Smooth muscle cell (in vitro differentiated cells): ENCODE results near the gene BDH1. TPM values are rescaled to one million over a fixed set of nuclear protein-coding genes. Genes with fewer than 3 reads are reported as not detected.

Experiments
- DNase-seq: peaks from one replicate; lab custom pipeline; 2025; ENCODE audit not compliant: unreplicated experiment; lab: John Stamatoyannopoulos, UW
- H2AFZ ChIP-seq: fragments of 200-600 bp; sonication (generic); 2 replicates; pipeline ENCODE4 v1.6.0; 2016; ENCODE audit warnings: antibody characterized with exemption, low read depth, mild to moderate bottlenecking
- H3F3A ChIP-seq: fragments of 200-600 bp; sonication (generic); 2 replicates; pipeline ENCODE4 v1.6.0; 2017; ENCODE audit warnings: antibody characterized with exemption, low read depth
- H3K27ac ChIP-seq: fragments of 200-600 bp; sonication (generic); 2 replicates; pipeline ENCODE4 v1.5.1; 2016; ENCODE audit warnings: low read depth, mild to moderate bottlenecking
- H3K27me3 ChIP-seq: fragments of 200-600 bp; sonication (generic); 2 replicates; pipeline ENCODE4 v1.6.1; 2016; ENCODE audit warnings: low read depth, mild to moderate bottlenecking
- H3K36me3 ChIP-seq: fragments of 200-600 bp; sonication (generic); 2 replicates; pipeline ENCODE4 v1.5.1; 2016; ENCODE audit warnings: low read depth
- H3K4me1 ChIP-seq: fragments of 200-600 bp; sonication (generic); 2 replicates; pipeline ENCODE4 v1.5.1; 2016; ENCODE audit warnings: low read depth
- H3K4me2 ChIP-seq: fragments of 200-600 bp; sonication (generic); 2 replicates; pipeline ENCODE4 v1.6.0; 2016; ENCODE audit warnings: mild to moderate bottlenecking
- H3K4me3 ChIP-seq: fragments of 200-600 bp; sonication (generic); 2 replicates; pipeline ENCODE4 v1.5.1; 2016; ENCODE audit warnings: mild to moderate bottlenecking
- H3K79me2 ChIP-seq: fragments of 200-600 bp; sonication (generic); 2 replicates; pipeline ENCODE4 v1.6.0; 2016; ENCODE audit warnings: low read depth, mild to moderate bottlenecking
- H3K9ac ChIP-seq: fragments of 200-600 bp; sonication (generic); 2 replicates; pipeline ENCODE4 v1.6.0; 2016; ENCODE audit warnings: low read depth
- H3K9me3 ChIP-seq: fragments of 200-600 bp; sonication (generic); replicated peaks from 2 replicates; pipeline ENCODE4 v1.5.1; 2016; ENCODE audit warnings: low read depth
- H4K20me1 ChIP-seq: fragments of 200-600 bp; sonication (generic); 2 replicates; pipeline ENCODE4 v1.6.0; 2016; ENCODE audit warnings: low read depth
- CTCF ChIP-seq: fragments of 200-600 bp; sonication (generic); IDR thresholded peaks from 2 replicates; pipeline ENCODE4 v1.5.1; 2017; ENCODE audit warnings: borderline replicate concordance, mild to moderate bottlenecking, antibody characterized with exemption; ENCODE audit not compliant: insufficient read depth, poor library complexity, severe bottlenecking
- WGBS: methylation state at CpG from one replicate; pipeline ENCODE4 v1.1.7; 2016; ENCODE audit warnings: low lambda C conversion rate; 5-methylcytosine and 5-hydroxymethylcytosine counted together
- polyA plus RNA-seq: library from polyadenylated mRNA; unstranded; fragments of >200 nt; fragmentation: Nextera tagmentation; extraction: Ambion mirVana; gene quantifications from 2 replicates; pipeline ENCODE4 v1.2.1, GENCODE V29; 2016
- total RNA-seq: library from RNA; depleted of rRNA; stranded (reverse); fragments of >200 nt; gene quantifications from 2 replicates; pipeline ENCODE4 v1.2.3, GENCODE V29; 2014

Gene BDH1
- total and polyA plus RNA-seq, 2 experiments from 2014 or later, result 4.0 to 7.2 TPM

DNA sequence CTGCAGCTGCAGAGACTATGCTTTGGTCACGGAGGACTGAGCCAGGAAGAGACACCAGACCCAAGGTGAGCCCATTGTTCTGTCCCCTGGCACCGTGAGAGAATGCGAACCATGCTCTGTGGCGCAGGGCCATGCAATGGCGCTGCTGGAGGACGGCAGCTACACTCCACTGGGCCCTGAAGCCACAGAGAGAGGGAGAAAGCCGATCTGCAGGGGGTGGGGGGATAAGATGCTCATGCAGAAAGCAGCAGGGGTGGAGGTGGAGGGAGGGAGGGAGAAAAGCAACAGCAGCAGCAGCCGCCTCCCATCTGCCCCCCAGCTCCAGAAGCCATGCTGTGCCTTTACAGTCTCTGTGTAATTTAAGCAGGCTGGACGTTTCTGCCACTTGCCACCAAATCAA is 5.3 kb downstream of the BDH1 start:
- no peaks in the 10 kb centered on the region for H3K79me2 ChIP-seq
- H4K20me1 ChIP-seq, result no peaks in the 10 kb centered on the region
- DNase-seq, result no peak
- no peaks in the 10 kb centered on the region for H3K9me3 ChIP-seq
- H3K9ac ChIP-seq, result no peak overlapping the region
- H3K27me3 ChIP-seq, result peaks cover under 1% of the 10 kb centered on the region
- H3K4me1 ChIP-seq, result peaks cover 6% of the 10 kb centered on the region
- H3K4me2 ChIP-seq, result no peak overlapping the region
- no peak overlapping the region for H2AFZ ChIP-seq
- WGBS, result 79% methylated on average over 8 of the region's 9 CpGs
- no peaks in the 10 kb centered on the region for H3K36me3 ChIP-seq
- no peak for TF ChIP-seq CTCF
- H3K4me3 ChIP-seq, result no peak overlapping the region
- no peak overlapping the region for H3K27ac ChIP-seq
- H3F3A ChIP-seq, result no peaks in the 10 kb centered on the region

DNA sequence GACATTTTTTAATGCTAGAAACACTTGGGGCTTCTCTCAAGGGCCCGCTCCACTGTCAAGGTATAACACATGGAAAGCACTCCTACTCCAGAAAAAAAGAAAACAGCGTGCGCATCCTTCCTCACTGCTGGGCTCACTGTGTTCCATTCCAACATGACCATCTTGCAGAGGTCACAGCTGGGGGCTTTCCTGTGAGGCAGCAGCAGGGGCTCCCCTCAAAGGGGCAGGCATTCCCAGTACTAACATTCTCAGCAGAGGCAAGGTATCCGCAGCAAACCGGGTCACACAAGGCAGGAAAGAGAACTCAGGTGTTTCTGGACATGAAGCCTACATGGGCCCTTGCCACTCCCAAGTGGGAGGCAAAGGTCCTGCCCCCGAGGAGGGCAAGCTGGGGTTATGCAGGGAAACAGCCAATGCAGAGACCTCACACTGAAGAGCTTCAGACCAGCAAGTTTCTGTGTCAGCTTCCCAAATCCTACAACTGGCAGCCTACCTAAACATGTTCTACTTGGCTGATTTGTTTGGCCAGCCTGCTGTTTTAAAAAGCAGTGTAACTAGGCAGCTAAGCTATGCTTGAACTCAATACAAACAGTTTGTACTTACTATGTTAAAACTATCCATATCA is 6.4 kb downstream of the BDH1 start:
- Histone ChIP-seq H3K9ac (no peak overlapping the region), H3K27ac (no peak overlapping the region), H3F3A (no peaks in the 10 kb centered on the region), H3K36me3 (no peaks in the 10 kb centered on the region), H2AFZ (no peak overlapping the region), H3K9me3 (no peaks in the 10 kb centered on the region), H3K4me2 (no peak overlapping the region), H3K27me3 (no peaks in the 10 kb centered on the region), H3K4me1 (peaks cover 5% of the 10 kb centered on the region), H3K79me2 (no peaks in the 10 kb centered on the region), H4K20me1 (no peaks in the 10 kb centered on the region), H3K4me3 (no peak overlapping the region)
- WGBS, result 75% methylated on average over 6 of the region's 6 CpGs
- no peak for DNase-seq
- no peak for TF ChIP-seq CTCF

- H3K79me2 ChIP-seq, result no peaks in the 10 kb centered on the region
- no peak overlapping the region for H3K4me2 ChIP-seq
- no peaks in the 10 kb centered on the region for H3K4me1 ChIP-seq
- no peaks in the 10 kb centered on the region for H3F3A ChIP-seq
- no peak overlapping the region for H3K4me3 ChIP-seq
- no peak overlapping the region for H2AFZ ChIP-seq
- H3K27ac ChIP-seq, result no peak overlapping the region
- no peaks in the 10 kb centered on the region for H3K27me3 ChIP-seq
- H3K36me3 ChIP-seq, result no peaks in the 10 kb centered on the region
- DNase-seq, result no peak
- H3K9me3 ChIP-seq, result no peaks in the 10 kb centered on the region
- TF ChIP-seq CTCF, result no peak
- 42% methylated on average over 11 of the region's 11 CpGs for WGBS
- no peaks in the 10 kb centered on the region for H4K20me1 ChIP-seq
- H3K9ac ChIP-seq, result no peak overlapping the region
Observed at GRCh38 chr3:197547306-197548011, 8.3 kb downstream of the BDH1 start.
